ENCODE measurements around the gene WDR19.

- TF ChIP-seq POLR2AphosphoS5 (IDR thresholded peaks at IDR 0.05; ENCODE audit: borderline replicate concordance, low read depth, low read length) (no peak), EZH2 (IDR thresholded peaks at IDR 0.05) (no peak), FOXP2 (optimal IDR thresholded peaks at IDR 0.05; ENCODE audit: control extremely low read depth, extremely low read length, insufficient read depth) (no peak)
Measured at GRCh38 chr4:39279416-39279815, 97.1 kb downstream of the WDR19 start.
